AG04450 (cell line): ENCODE data around the gene CARD9. TPM values are rescaled to one million over a fixed set of nuclear protein-coding genes. Genes with fewer than 3 reads are reported as not detected.
A peak's percentile ranks its signal among the peaks of the same experiment; 100 is the strongest.
"Not testable (repeated sequence)": the region's sequence is repeated elsewhere in the genome, so short reads cannot be mapped to it uniquely, and the experiment has no call there.

Source experiments
- CTCF ChIA-PET: fragments of 300-600, 350-600 bp; formaldehyde crosslinking; extraction: SDS; loops from one replicate; lab custom pipeline; 2022; ENCODE audit warnings: antibody characterized with exemption, inconsistent platforms; lab: Charles Lee
- POLR2A ChIA-PET: fragments of 350-600 bp; formaldehyde crosslinking; extraction: SDS; loops from one replicate; lab custom pipeline; 2021; ENCODE audit warnings: antibody characterized with exemption, inconsistent platforms; lab: Yijun Ruan, JAX
- DNase-seq: peaks from one replicate; pipeline ENCODE4 v3.0.0-alpha.2; 2011; ENCODE audit warnings: low read depth, low spot score
- H3K27ac ChIP-seq: one replicate; pipeline ENCODE4 v1.5.1; 2012; ENCODE audit warnings: low read depth, low read length, control low read depth
- H3K27me3 ChIP-seq: one replicate; pipeline ENCODE4 v1.6.0; 2012; ENCODE audit warnings: low read length; ENCODE audit not compliant: control insufficient read depth, insufficient read depth
- H3K4me3 ChIP-seq: 2 replicates; pipeline ENCODE4 v1.5.1; 2011; ENCODE audit warnings: mild to moderate bottlenecking, low read depth, low read length, control low read depth
- H3K9me3 ChIP-seq: 2 replicates; pipeline ENCODE4 v1.5.1; 2012; ENCODE audit warnings: low read length; ENCODE audit not compliant: control insufficient read depth, insufficient read depth
- CTCF ChIP-seq: IDR thresholded peaks from 2 replicates; pipeline ENCODE4 v1.5.1; 2011; ENCODE audit warnings: low read depth, low read length, control low read depth, inconsistent platforms
- polyA plus RNA-seq: library from polyadenylated mRNA; depleted of rRNA; stranded (reverse); fragments of >200 nt; gene quantifications from 2 replicates; pipeline ENCODE4 v1.2.3, GENCODE V29; 2011

The CARD9 gene
- polyA plus RNA-seq, 1 experiment = 0.63 TPM

- CTCF ChIA-PET = interaction anchor here (0.5 to 1.2 kb wide), 3 partner anchors 9 to 99 kb away, joined by 3 to 6 read pairs (median 6); no protein-coding TSS in a partner anchor
- Histone ChIP-seq H3K4me3 (peak within 1 kb of the TSS; percentile 95), H3K27me3 (no peaks in the 10 kb centered on the region), H3K27ac (peak within 1 kb of the TSS; percentile 80), H3K9me3 (peaks cover 4% of the 10 kb centered on the region; the same call in 1 of the 2 replicates)
- POLR2A ChIA-PET = interaction anchor here (1.0 to 1.5 kb wide), 3 partner anchors 48 to 84 kb away, joined by 4 to 5 read pairs (median 5); partner anchors contain the start of genes DNLZ and GPSM1
- no peak for TF ChIP-seq CTCF
- DNase-seq = peak; percentile 57
Observed at GRCh38 chr9:136410500-136411287, 37.2 kb upstream of the CARD9 start, which contains the start of the genes ENTR1 and PMPCA. ENTR1 (minus strand) TSS chr9:136410614; CDS start chr9:136410397, 217 bp downstream. PMPCA (plus strand) TSS chr9:136410658; CDS start chr9:136410669, 11 bp downstream.

- peak overlapping the region; percentile 95 for H3K4me3 ChIP-seq
- DNase-seq = no peak
- H3K9me3 ChIP-seq = peaks cover 4% of the 10 kb centered on the region; the same call in 1 of the 2 replicates
- H3K27ac ChIP-seq = peak overlapping the region; percentile 31
- no peak for TF ChIP-seq CTCF
- no peaks in the 10 kb centered on the region for H3K27me3 ChIP-seq
- ChIA-PET POLR2A (interaction anchor here (0.7 to 1.5 kb wide), 4 partner anchors 8 to 83 kb away, joined by 4 to 5 read pairs (median 4); partner anchors contain the start of genes DNLZ and GPSM1), CTCF (interaction anchor here (1.1 to 1.4 kb wide), 3 partner anchors 9 to 98 kb away, joined by 3 to 6 read pairs (median 6); no protein-coding TSS in a partner anchor)
Observed at GRCh38 chr9:136409557-136410455, 36.3 kb upstream of the CARD9 start.

- no peak overlapping the region for H3K4me3 ChIP-seq
- DNase-seq = no peak
- CTCF ChIA-PET = no interaction called here
- H3K9me3 ChIP-seq = peaks cover 4% of the 10 kb centered on the region; the same call in 1 of the 2 replicates
- POLR2A ChIA-PET = no interaction called here
- H3K27ac ChIP-seq = no peak overlapping the region
- TF ChIP-seq CTCF = no peak
- H3K27me3 ChIP-seq = no peaks in the 10 kb centered on the region
Observed at GRCh38 chr9:136407911-136408310, 34.4 kb upstream of the CARD9 start.

- H3K9me3 ChIP-seq, CTCF ChIA-PET, H3K27me3 ChIP-seq, H3K27ac ChIP-seq, DNase-seq, H3K4me3 ChIP-seq, POLR2A ChIA-PET: not testable (repeated sequence)
Observed at GRCh38 chr9:136407061-136407460, 33.6 kb upstream of the CARD9 start.

GRCh38 chr9:136405904-136406303 is 32.4 kb upstream of the CARD9 start:
- H3K4me3 ChIP-seq, H3K27me3 ChIP-seq, H3K27ac ChIP-seq, POLR2A ChIA-PET, H3K9me3 ChIP-seq, DNase-seq: not testable (repeated sequence)
- CTCF ChIA-PET = interaction anchor here (0.6 kb wide), 1 partner anchor 94 kb away, joined by 3 read pairs; no protein-coding TSS in a partner anchor
